Activated CD4-positive, alpha-beta T cell treated with anti-CD3 and anti-CD28 coated beads for 36 hours (primary cell): ENCODE measurements around the gene XRCC5. TPM values are rescaled to one million over a fixed set of nuclear protein-coding genes. Genes with fewer than 3 reads are reported as not detected.
A peak's percentile ranks its signal among the peaks of the same experiment; 100 is the strongest.

ENCODE experiments used
- ATAC-seq: fragments of 200-7000 bp; cut with Tn5 transposase; one replicate; pipeline ENCODE4 v1.10.0; 2021; ENCODE audit warnings: mild to moderate bottlenecking, moderate library complexity
- CTCF ChIA-PET: fragments of 350-600 bp; sonication (Branson Sonifier 250); formaldehyde crosslinking; loops from one replicate; lab custom pipeline; 2021; ENCODE audit warnings: antibody characterized with exemption; lab: Charles Lee
- POLR2A ChIA-PET: fragments of 350-600 bp; sonication (Branson Sonifier 250); formaldehyde crosslinking; loops from one replicate; lab custom pipeline; 2021; ENCODE audit warnings: antibody characterized with exemption, inconsistent platforms; lab: Charles Lee
- DNase-seq: peaks from one replicate; pipeline ENCODE4 v3.0.0-alpha.2; 2020
- H3K27ac Mint-ChIP-seq: one replicate; pipeline ENCODE4 v1.8.0; 2021; ENCODE audit warnings: mixed read lengths
- H3K27me3 Mint-ChIP-seq: one replicate; pipeline ENCODE4 v1.8.0; 2021; ENCODE audit warnings: mixed read lengths
- H3K36me3 Mint-ChIP-seq: one replicate; pipeline ENCODE4 v1.8.0; 2021; ENCODE audit warnings: low read depth, mixed read lengths
- H3K4me1 Mint-ChIP-seq: one replicate; pipeline ENCODE4 v1.8.0; 2021; ENCODE audit warnings: mixed read lengths
- H3K4me3 Mint-ChIP-seq: one replicate; pipeline ENCODE4 v1.8.0; 2021; ENCODE audit warnings: mild to moderate bottlenecking, moderate library complexity, mixed read lengths
- H3K9me3 Mint-ChIP-seq: one replicate; pipeline ENCODE4 v1.8.0; 2021; ENCODE audit warnings: low read depth, mixed read lengths
- intact Hi-C, 2 experiments: fragments of 100-400 bp; cut with DNase I in 1 of 2; cut with micrococcal nuclease in 1 of 2; formaldehyde crosslinking; loops; one replicate each; pipeline versions ENCODE4 v1.14.2 to v1.15.1; 2022 to 2024; cut with DNase I, micrococcal nuclease
- total RNA-seq, 2 experiments: library from RNA; stranded (reverse); gene quantifications; one replicate each; pipeline ENCODE4 v1.2.3, GENCODE V29; 2021

Gene XRCC5
- total RNA-seq, 2 experiments from 2014 or later: 395 to 536 TPM

- ChIA-PET POLR2A (no interaction called here), CTCF (no interaction called here)
- Mint-ChIP-seq H3K9me3 (peaks cover 12% of the 10 kb centered on the region), H3K27me3 (no peaks in the 10 kb centered on the region), H3K36me3 (peaks cover 10% of the 10 kb centered on the region), H3K4me3 (no peak overlapping the region), H3K27ac (no peak overlapping the region), H3K4me1 (no peaks in the 10 kb centered on the region)
- intact Hi-C loops: no loop called here
- DNase-seq: no peak
- no peak for ATAC-seq
Observed at GRCh38 chr2:216236486-216236885, 127.3 kb downstream of the XRCC5 start.

GRCh38 chr2:216242365-216242764 lies 133.2 kb downstream of the XRCC5 start:
- peaks cover 4% of the 10 kb centered on the region for H3K4me1 Mint-ChIP-seq
- CTCF ChIA-PET: interaction anchor here (0.8 kb wide), 1 partner anchor 30 kb away, joined by 3 read pairs; no protein-coding TSS in a partner anchor
- POLR2A ChIA-PET: no interaction called here
- no peak for DNase-seq
- H3K4me3 Mint-ChIP-seq: no peak overlapping the region
- intact Hi-C loops: no loop called here
- no peak for ATAC-seq
- no peak overlapping the region for H3K27ac Mint-ChIP-seq
- no peaks in the 10 kb centered on the region for H3K9me3 Mint-ChIP-seq
- H3K36me3 Mint-ChIP-seq: no peaks in the 10 kb centered on the region
- no peaks in the 10 kb centered on the region for H3K27me3 Mint-ChIP-seq

GRCh38 chr2:216243026-216243425 lies 133.9 kb downstream of the XRCC5 start:
- Mint-ChIP-seq H3K9me3 (no peaks in the 10 kb centered on the region), H3K27ac (no peak overlapping the region), H3K4me3 (no peak overlapping the region), H3K4me1 (peaks cover 4% of the 10 kb centered on the region), H3K27me3 (no peaks in the 10 kb centered on the region), H3K36me3 (no peaks in the 10 kb centered on the region)
- DNase-seq: no peak
- ChIA-PET CTCF (interaction anchor here (0.5 kb wide), 1 partner anchor 55 kb away, joined by 3 read pairs; no protein-coding TSS in a partner anchor), POLR2A (no interaction called here)
- intact Hi-C loops: no loop called here
- no peak for ATAC-seq

- intact Hi-C loops: no loop called here
- no peak overlapping the region for H3K27ac Mint-ChIP-seq
- H3K4me3 Mint-ChIP-seq: no peak overlapping the region
- peaks cover 4% of the 10 kb centered on the region for H3K9me3 Mint-ChIP-seq
- DNase-seq (no peak), ATAC-seq (no peak)
- peaks cover 4% of the 10 kb centered on the region for H3K4me1 Mint-ChIP-seq
- H3K36me3 Mint-ChIP-seq: no peaks in the 10 kb centered on the region
- ChIA-PET POLR2A (no interaction called here), CTCF (interaction anchor here (0.8 kb wide), 1 partner anchor 24 kb away, joined by 3 read pairs; no protein-coding TSS in a partner anchor)
- no peaks in the 10 kb centered on the region for H3K27me3 Mint-ChIP-seq
Observed at GRCh38 chr2:216245391-216245975, 136.3 kb downstream of the XRCC5 start.

- H3K4me3 Mint-ChIP-seq: no peak overlapping the region
- DNase-seq (no peak), ATAC-seq (peak; percentile 47)
- intact Hi-C loops: no loop called here
- ChIA-PET CTCF (interaction anchor here (0.7 kb wide), 1 partner anchor 23 kb away, joined by 4 read pairs; no protein-coding TSS in a partner anchor), POLR2A (no interaction called here)
- H3K36me3 Mint-ChIP-seq: no peaks in the 10 kb centered on the region
- no peak overlapping the region for H3K27ac Mint-ChIP-seq
- H3K9me3 Mint-ChIP-seq: peaks cover 4% of the 10 kb centered on the region
- H3K27me3 Mint-ChIP-seq: no peaks in the 10 kb centered on the region
- H3K4me1 Mint-ChIP-seq: peaks cover 4% of the 10 kb centered on the region
Observed at GRCh38 chr2:216246766-216247165, 137.6 kb downstream of the XRCC5 start.

Other genes with a start within 250 kb of the XRCC5 start
- gene MREG, start 95.8 kb upstream of the XRCC5 start, total RNA-seq: 1 to 10 TPM; 9.1 to 9.8 TPM
- gene PECR, start 27.5 kb upstream of the XRCC5 start, total RNA-seq: 10 to 100 TPM; 17.0 to 20.8 TPM
- gene TMEM169, start 27.4 kb upstream of the XRCC5 start, total RNA-seq: 1 to 10 TPM; 1.6 to 1.8 TPM